Endothelial cell of umbilical vein (primary cell): ENCODE data around the gene VIL1. TPM values are rescaled to one million over a fixed set of nuclear protein-coding genes. Genes with fewer than 3 reads are reported as not detected.

Experiments
- BruUV-seq: library from RNA; stranded (reverse); fragments of 400-500 nt; replicated peaks from 2 replicates; lab custom pipeline; 2021; lab: Mats Ljungman, UMichigan
- CTCF ChIA-PET: fragments of 300-600, 350-600 bp; sonication (Branson Sonifier 250); formaldehyde crosslinking; loops from one replicate; lab custom pipeline; 2021; ENCODE audit warnings: antibody characterized with exemption, inconsistent platforms; lab: Charles Lee
- POLR2A ChIA-PET: fragments of 300-600, 350-600 bp; sonication (Branson Sonifier 250); formaldehyde crosslinking; loops from one replicate; lab custom pipeline; 2021; ENCODE audit warnings: antibody characterized with exemption, inconsistent platforms; lab: Charles Lee
- DNase-seq: peaks from one replicate; pipeline ENCODE4 v3.0.0-alpha.2; 2011; ENCODE audit warnings: low read depth, low spot score
- FAIRE-seq: peaks from 2 replicates; lab custom pipeline; 2011; peaks lifted over from hg19 to GRCh38; lab: Jason Lieb, UNC
- H2AFZ ChIP-seq: 2 replicates; pipeline ENCODE4 v1.6.0; 2012; ENCODE audit warnings: low read depth, low read length, control low read depth, inconsistent platforms
- H3K27ac ChIP-seq: 2 replicates; pipeline ENCODE4 v1.5.1; 2011; ENCODE audit warnings: low read depth, mild to moderate bottlenecking, control low read depth, low read length, moderate library complexity; ENCODE audit not compliant: insufficient read depth
- H3K27me3 ChIP-seq, 2 experiments: 2 replicates each; pipeline versions ENCODE4 v1.6.0 to v1.6.1; 2011; ENCODE audit warnings: low read length in 2 of 2, mixed read lengths in 1 of 2; ENCODE audit not compliant: control insufficient read depth in 2 of 2, insufficient read depth in 2 of 2
- H3K36me3 ChIP-seq, 2 experiments: 2 replicates in 1 of 2; 3 replicates in 1 of 2; pipeline ENCODE4 v1.5.1; 2011; ENCODE audit warnings: low read length in 2 of 2, mild to moderate bottlenecking in 1 of 2, moderate library complexity in 1 of 2; ENCODE audit not compliant: control insufficient read depth in 2 of 2, insufficient read depth in 2 of 2; ENCODE audit errors: extremely low read depth in 1 of 2
- H3K4me1 ChIP-seq: 3 replicates; pipeline ENCODE4 v1.5.1; 2011; ENCODE audit warnings: mild to moderate bottlenecking, low read length; ENCODE audit not compliant: control insufficient read depth, insufficient read depth; ENCODE audit errors: extremely low read depth
- H3K4me2 ChIP-seq: 2 replicates; pipeline ENCODE4 v1.6.1; 2011; ENCODE audit warnings: low read length, control low read depth, mixed read lengths; ENCODE audit not compliant: insufficient read depth
- H3K4me3 ChIP-seq, 3 experiments: fragments of 200-600 bp in 1 of 3; sonication (generic), shearing (Covaris generic) in 1 of 3; replicated peaks in 1 of 3; 2 replicates each; pipeline ENCODE4 v1.5.1; 2011 to 2016; ENCODE audit warnings: control low read depth in 3 of 3, low read length in 3 of 3, mild to moderate bottlenecking in 2 of 3, inconsistent platforms in 1 of 3, low read depth in 1 of 3, moderate library complexity in 1 of 3; ENCODE audit not compliant: insufficient read depth in 1 of 3
- H3K79me2 ChIP-seq: 2 replicates; pipeline ENCODE4 v1.6.0; 2012; ENCODE audit warnings: low read length, inconsistent platforms; ENCODE audit not compliant: control insufficient read depth, insufficient read depth
- H3K9ac ChIP-seq: replicated peaks from 2 replicates; pipeline ENCODE3; 2011; ENCODE audit warnings: low read length, control low read depth; ENCODE audit not compliant: insufficient read depth; ENCODE audit errors: extremely low read depth
- H3K9me1 ChIP-seq: replicated peaks from 3 replicates; pipeline ENCODE4 v1.6.0; 2011; ENCODE audit warnings: mild to moderate bottlenecking, low read length; ENCODE audit not compliant: control insufficient read depth, insufficient read depth; ENCODE audit errors: extremely low read depth
- H3K9me3 ChIP-seq: replicated peaks from 2 replicates; pipeline ENCODE4 v1.5.1; 2012; ENCODE audit warnings: low read length, inconsistent platforms; ENCODE audit not compliant: control insufficient read depth, insufficient read depth
- H4K20me1 ChIP-seq: replicated peaks from 2 replicates; pipeline ENCODE3; 2011; ENCODE audit warnings: mild to moderate bottlenecking, low read length; ENCODE audit not compliant: control insufficient read depth, insufficient read depth; ENCODE audit errors: extremely low read depth
- EZH2 ChIP-seq: IDR thresholded peaks from 2 replicates; pipeline ENCODE4 v1.6.1; 2012; ENCODE audit warnings: borderline replicate concordance, low read depth, mild to moderate bottlenecking, moderate library complexity, low read length, inconsistent platforms; ENCODE audit not compliant: severe bottlenecking
- FOS ChIP-seq: IDR thresholded peaks from 2 replicates; pipeline ENCODE4 v1.6.1; 2011; ENCODE audit warnings: mild to moderate bottlenecking, low read length, moderate library complexity, borderline replicate concordance; ENCODE audit not compliant: insufficient read depth
- GATA2 ChIP-seq: IDR thresholded peaks from 2 replicates; pipeline ENCODE4 v1.7.0; 2011; ENCODE audit warnings: low read depth, mild to moderate bottlenecking, moderate library complexity, mixed read lengths, low read length; ENCODE audit not compliant: insufficient read length, insufficient read depth
- JUN ChIP-seq: IDR thresholded peaks from 2 replicates; pipeline ENCODE4 v1.6.1; 2011; ENCODE audit warnings: borderline replicate concordance, low read depth; ENCODE audit not compliant: insufficient read length, insufficient read depth
- MYC ChIP-seq: IDR thresholded peaks from one replicate; pipeline ENCODE4 v1.6.1; 2011; ENCODE audit warnings: mild to moderate bottlenecking, low read depth, low read length
- POLR2A ChIP-seq: IDR thresholded peaks from 2 replicates; pipeline ENCODE4 v1.6.1; 2012; ENCODE audit warnings: low read depth, mild to moderate bottlenecking, control low read depth, low read length
- POLR2AphosphoS5 ChIP-seq: IDR thresholded peaks from 2 replicates; pipeline ENCODE4 v1.6.1; 2012; ENCODE audit warnings: low read depth, mild to moderate bottlenecking, control low read depth, low read length, moderate library complexity; ENCODE audit not compliant: insufficient read depth
- dilution Hi-C: fragments of 300-500 bp; cut with MboI; formaldehyde crosslinking; loops from one replicate; pipeline ENCODE4 v1.15.0; 2019; ENCODE audit warnings: low sequenced_read_pairs; ENCODE audit not compliant: extremely low pct_ligation_motif_present
- intact Hi-C: fragments of 100-400 bp; cut with micrococcal nuclease; formaldehyde crosslinking; loops from one replicate; pipeline ENCODE4 v1.10.0; 2022
- polyA plus RNA-seq, 4 experiments: library from polyadenylated mRNA; depleted of rRNA in 3 of 4; stranded (reverse) in 3 of 4; unstranded in 1 of 4; fragments of >200 nt; gene quantifications; 2 replicates each; pipeline versions ENCODE4 v1.2.1 to v1.2.3, GENCODE V29; 2011 to 2012; ENCODE audit warnings: missing spikeins in 1 of 4
- total RNA-seq: library from RNA; stranded (reverse); gene quantifications from 2 replicates; pipeline ENCODE4 v1.2.3, GENCODE V29; 2021
- TF ChIP-seq, protein P1 (sequence below), 2 donors: IDR thresholded peaks; 1 replicate in 1 of 2; 2 replicates in 1 of 2; pipeline ENCODE4 v1.5.1; 2011; ENCODE audit warnings: low read length in 2 of 2, mild to moderate bottlenecking in 2 of 2, moderate library complexity in 2 of 2, control low read depth in 1 of 2, inconsistent platforms in 1 of 2, low read depth in 1 of 2; ENCODE audit not compliant: insufficient read depth in 1 of 2; ENCODE audit errors: extremely low read depth in 1 of 2
- TF ChIP-seq, protein P2 (sequence below): IDR thresholded peaks from 2 replicates; pipeline ENCODE4 v1.6.1; 2011; ENCODE audit not compliant: insufficient read depth, insufficient read length

The VIL1 gene
- total and polyA plus RNA-seq, 2 donors (not counting 3 experiments of a cell fraction or from before 2014, with no cell fraction given), result not detected

DNA sequence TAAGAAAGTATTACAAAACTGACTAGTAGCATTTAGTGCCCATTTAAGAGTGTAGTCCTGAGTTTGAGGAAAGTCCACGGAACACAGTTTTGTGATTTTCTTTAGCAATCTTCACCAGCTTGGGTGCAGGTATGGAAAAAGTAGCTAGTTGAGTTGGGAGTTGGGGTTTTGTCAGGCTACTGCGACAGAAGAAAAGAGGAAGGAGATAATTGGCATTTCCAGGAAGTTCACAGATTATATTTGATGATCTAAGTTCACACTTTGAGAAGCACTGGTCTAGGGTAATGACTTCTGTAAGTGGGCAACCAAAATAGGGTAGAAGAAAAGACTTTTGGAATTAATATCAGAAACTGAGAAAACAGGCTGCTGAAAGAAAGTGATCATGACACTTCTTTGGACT lies 52.1 kb downstream of the VIL1 start:
- TF ChIP-seq, protein P1, sequence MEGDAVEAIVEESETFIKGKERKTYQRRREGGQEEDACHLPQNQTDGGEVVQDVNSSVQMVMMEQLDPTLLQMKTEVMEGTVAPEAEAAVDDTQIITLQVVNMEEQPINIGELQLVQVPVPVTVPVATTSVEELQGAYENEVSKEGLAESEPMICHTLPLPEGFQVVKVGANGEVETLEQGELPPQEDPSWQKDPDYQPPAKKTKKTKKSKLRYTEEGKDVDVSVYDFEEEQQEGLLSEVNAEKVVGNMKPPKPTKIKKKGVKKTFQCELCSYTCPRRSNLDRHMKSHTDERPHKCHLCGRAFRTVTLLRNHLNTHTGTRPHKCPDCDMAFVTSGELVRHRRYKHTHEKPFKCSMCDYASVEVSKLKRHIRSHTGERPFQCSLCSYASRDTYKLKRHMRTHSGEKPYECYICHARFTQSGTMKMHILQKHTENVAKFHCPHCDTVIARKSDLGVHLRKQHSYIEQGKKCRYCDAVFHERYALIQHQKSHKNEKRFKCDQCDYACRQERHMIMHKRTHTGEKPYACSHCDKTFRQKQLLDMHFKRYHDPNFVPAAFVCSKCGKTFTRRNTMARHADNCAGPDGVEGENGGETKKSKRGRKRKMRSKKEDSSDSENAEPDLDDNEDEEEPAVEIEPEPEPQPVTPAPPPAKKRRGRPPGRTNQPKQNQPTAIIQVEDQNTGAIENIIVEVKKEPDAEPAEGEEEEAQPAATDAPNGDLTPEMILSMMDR (IDR thresholded peaks at IDR 0.05; ENCODE audit: extremely low read depth in 1 of 2, insufficient read depth in 1 of 2, low read depth in 1 of 2, low read length in 2 of 2), result no peak
- no peak for TF ChIP-seq POLR2AphosphoS5
- TF ChIP-seq MYC, result no peak
- no peak for TF ChIP-seq FOS
- no peak for TF ChIP-seq EZH2
- TF ChIP-seq, protein P2, sequence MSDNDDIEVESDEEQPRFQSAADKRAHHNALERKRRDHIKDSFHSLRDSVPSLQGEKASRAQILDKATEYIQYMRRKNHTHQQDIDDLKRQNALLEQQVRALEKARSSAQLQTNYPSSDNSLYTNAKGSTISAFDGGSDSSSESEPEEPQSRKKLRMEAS, result no peak
- no peak for TF ChIP-seq JUN
- TF ChIP-seq GATA2, result no peak
- TF ChIP-seq POLR2A, result no peak
- ChIA-PET POLR2A (no interaction called here), CTCF (interaction anchor here (1.4 kb wide), 1 partner anchor 22 kb away, joined by 4 read pairs; no protein-coding TSS in a partner anchor)
- DNase-seq (no peak), FAIRE-seq (no peak)
- H3K4me2 ChIP-seq, result no peak overlapping the region
- H3K4me3 ChIP-seq, result no peak overlapping the region
- H3K9me3 ChIP-seq, result no peaks in the 10 kb centered on the region
- no peaks in the 10 kb centered on the region for H3K27me3 ChIP-seq
- BruUV-seq, result no TSS peak
- no peak overlapping the region for H2AFZ ChIP-seq
- peaks cover 0 to 2% of the 10 kb centered on the region in 2 experiments for H3K36me3 ChIP-seq
- no peak overlapping the region for H3K27ac ChIP-seq
- no peaks in the 10 kb centered on the region for H4K20me1 ChIP-seq
- no peaks in the 10 kb centered on the region for H3K9me1 ChIP-seq
- intact Hi-C loops, result no loop called here
- no peak overlapping the region for H3K9ac ChIP-seq
- H3K4me1 ChIP-seq, result no peaks in the 10 kb centered on the region
- dilution Hi-C loops, result no loop called here
- H3K79me2 ChIP-seq, result no peaks in the 10 kb centered on the region
